H1 (cell line): ENCODE results near the gene DYNC1I2. TPM values are rescaled to one million over a fixed set of nuclear protein-coding genes. Genes with fewer than 3 reads are reported as not detected.

Experiments
- CTCF ChIA-PET: fragments of 300-600 bp; sonication (Branson Sonifier 250); formaldehyde crosslinking; loops from one replicate; lab custom pipeline; 2021; ENCODE audit not compliant: partially characterized antibody; lab: Charles Lee
- POLR2A ChIA-PET: fragments of 300-600 bp; sonication (Branson Sonifier 250); formaldehyde crosslinking; loops from one replicate; lab custom pipeline; 2021; ENCODE audit warnings: inconsistent platforms; ENCODE audit not compliant: partially characterized antibody; lab: Charles Lee
- DNase-seq, 2 experiments: peaks; one replicate each; pipeline versions ENCODE4 v3.0.0 to v3.0.0-alpha.2; 2010 to 2022; ENCODE audit warnings: low spot score in 2 of 2, low read depth in 1 of 2, mixed read lengths in 1 of 2
- FAIRE-seq: peaks from 2 replicates; lab custom pipeline; 2011; peaks lifted over from hg19 to GRCh38; lab: Jason Lieb, UNC
- H2AFZ ChIP-seq: 2 replicates; pipeline ENCODE4 v1.8.1; 2012; ENCODE audit warnings: low read length, inconsistent platforms
- H2AK5ac ChIP-seq: 2 replicates; pipeline ENCODE4 v1.6.1; 2013; ENCODE audit warnings: low read depth, low read length
- H2BK120ac ChIP-seq: replicated peaks from 2 replicates; pipeline ENCODE3; 2013; ENCODE audit warnings: low read depth, low read length, inconsistent platforms
- H2BK12ac ChIP-seq: 2 replicates; pipeline ENCODE4 v1.6.1; 2013; ENCODE audit warnings: low read depth, low read length
- H2BK15ac ChIP-seq: 2 replicates; pipeline ENCODE4 v1.6.1; 2013; ENCODE audit warnings: low read length
- H2BK20ac ChIP-seq: 2 replicates; pipeline ENCODE4 v1.6.1; 2013; ENCODE audit warnings: low read length
- H2BK5ac ChIP-seq: 2 replicates; pipeline ENCODE4 v1.6.1; 2013; ENCODE audit warnings: low read depth, low read length
- H3K14ac ChIP-seq: 2 replicates; pipeline ENCODE4 v1.6.1; 2013; ENCODE audit warnings: inconsistent platforms; ENCODE audit not compliant: insufficient read length
- H3K18ac ChIP-seq: 2 replicates; pipeline ENCODE4 v1.6.1; 2013; ENCODE audit warnings: low read length; ENCODE audit errors: extremely low read depth
- H3K23ac ChIP-seq: 2 replicates; pipeline ENCODE4 v1.6.1; 2013; ENCODE audit warnings: inconsistent platforms; ENCODE audit not compliant: insufficient read length
- H3K23me2 ChIP-seq: 2 replicates; pipeline ENCODE4 v1.6.1; 2013; ENCODE audit warnings: low read depth, low read length
- H3K27ac ChIP-seq: 2 replicates; pipeline ENCODE4 v1.6.1; 2011; ENCODE audit warnings: low read depth, low read length, inconsistent platforms
- H3K27me3 ChIP-seq, 4 experiments: replicated peaks in 1 of 4; 1 replicate in 1 of 4; 2 replicates in 3 of 4; pipeline versions ENCODE4 v1.6.1 to v1.8.1; 2011 to 2013; ENCODE audit warnings: low read length in 3 of 4, mild to moderate bottlenecking in 3 of 4, inconsistent platforms in 2 of 4, mixed read lengths in 2 of 4, moderate library complexity in 1 of 4; ENCODE audit not compliant: control insufficient read depth in 3 of 4, insufficient read depth in 3 of 4; ENCODE audit errors: extremely low read depth in 1 of 4
- H3K36me3 ChIP-seq, 4 experiments: 2 replicates each; pipeline versions ENCODE4 v1.6.1 to v1.8.1; 2011 to 2013; ENCODE audit warnings: mild to moderate bottlenecking in 4 of 4, low read length in 3 of 4, moderate library complexity in 2 of 4, control low read depth in 1 of 4, inconsistent platforms in 1 of 4; ENCODE audit not compliant: insufficient read depth in 4 of 4, control insufficient read depth in 2 of 4
- H3K4ac ChIP-seq: replicated peaks from 2 replicates; pipeline ENCODE3; 2013; ENCODE audit warnings: low read length, low read depth, mixed read lengths, inconsistent platforms; ENCODE audit not compliant: insufficient read length
- H3K4me1 ChIP-seq, 4 experiments: replicated peaks in 1 of 4; 1 replicate in 1 of 4; 2 replicates in 3 of 4; pipeline versions ENCODE4 v1.6.1 to v1.8.1; 2011 to 2013; ENCODE audit warnings: low read length in 3 of 4, inconsistent platforms in 2 of 4, mixed read lengths in 1 of 4; ENCODE audit not compliant: insufficient read depth in 4 of 4, control insufficient read depth in 3 of 4
- H3K4me2 ChIP-seq, 2 experiments: 2 replicates each; pipeline versions ENCODE4 v1.6.1 to v1.8.1; 2011 to 2013; ENCODE audit warnings: low read depth in 2 of 2, low read length in 2 of 2, control low read depth in 1 of 2, inconsistent platforms in 1 of 2, mild to moderate bottlenecking in 1 of 2; ENCODE audit not compliant: insufficient read depth in 1 of 2
- H3K4me3 ChIP-seq, 4 experiments: fragments of 200-600, 300-600 bp in 1 of 4; sonication (generic), shearing (Covaris generic), sonication (Bioruptor Twin) in 1 of 4; 2 replicates each; pipeline versions ENCODE4 v1.5.1 to v1.8.1; 2011 to 2016; ENCODE audit warnings: low read length in 4 of 4, low read depth in 3 of 4, control low read depth in 2 of 4, inconsistent platforms in 2 of 4, mild to moderate bottlenecking in 2 of 4, mixed read lengths in 1 of 4, moderate library complexity in 1 of 4; ENCODE audit not compliant: insufficient read depth in 2 of 4; ENCODE audit errors: extremely low read depth in 1 of 4
- H3K56ac ChIP-seq: replicated peaks from 2 replicates; pipeline ENCODE3; 2013; ENCODE audit warnings: low read depth, mild to moderate bottlenecking, mixed read lengths, low read length, inconsistent platforms; ENCODE audit not compliant: insufficient read length
- H3K79me1 ChIP-seq: 2 replicates; pipeline ENCODE4 v1.6.1; 2013; ENCODE audit warnings: low read depth, low read length, control low read depth
- H3K79me2 ChIP-seq, 2 experiments: 2 replicates each; pipeline versions ENCODE4 v1.6.1 to v1.8.1; 2012 to 2013; ENCODE audit warnings: low read length in 2 of 2, mild to moderate bottlenecking in 2 of 2, inconsistent platforms in 1 of 2; ENCODE audit not compliant: insufficient read depth in 2 of 2, control insufficient read depth in 1 of 2
- H3K9ac ChIP-seq, 4 experiments: replicated peaks in 1 of 4; 1 replicate in 1 of 4; 2 replicates in 3 of 4; pipeline versions ENCODE4 v1.6.1 to v1.8.1; 2011 to 2013; ENCODE audit warnings: low read depth in 3 of 4, low read length in 3 of 4, control low read depth in 2 of 4, mild to moderate bottlenecking in 2 of 4, moderate library complexity in 2 of 4, inconsistent platforms in 1 of 4; ENCODE audit errors: extremely low read depth in 1 of 4
- H3K9me3 ChIP-seq, 2 experiments: 2 replicates each; pipeline versions ENCODE4 v1.6.1 to v1.8.1; 2012 to 2013; ENCODE audit warnings: mild to moderate bottlenecking in 2 of 2, moderate library complexity in 2 of 2, control low read depth in 1 of 2, inconsistent platforms in 1 of 2, low read depth in 1 of 2, low read length in 1 of 2, mixed read lengths in 1 of 2; ENCODE audit not compliant: insufficient read depth in 2 of 2
- H4K20me1 ChIP-seq, 2 experiments: replicated peaks in 1 of 2; 2 replicates each; pipeline versions ENCODE3 to v1.8.1; 2011 to 2013; ENCODE audit warnings: inconsistent platforms in 2 of 2, low read length in 2 of 2, mild to moderate bottlenecking in 1 of 2; ENCODE audit not compliant: insufficient read depth in 2 of 2, control insufficient read depth in 1 of 2
- H4K5ac ChIP-seq: 2 replicates; pipeline ENCODE4 v1.6.1; 2013; ENCODE audit warnings: low read length, low read depth, mixed read lengths, inconsistent platforms; ENCODE audit not compliant: insufficient read length
- H4K8ac ChIP-seq: 2 replicates; pipeline ENCODE4 v1.8.0; 2013; ENCODE audit warnings: mild to moderate bottlenecking, moderate library complexity, low read length, inconsistent platforms; ENCODE audit not compliant: insufficient read depth; ENCODE audit errors: extremely low read depth
- H4K91ac ChIP-seq: replicated peaks from 2 replicates; pipeline ENCODE3; 2013; ENCODE audit warnings: low read length, mixed read lengths, inconsistent platforms; ENCODE audit not compliant: insufficient read length
- CTCF ChIP-seq, 3 experiments: IDR thresholded peaks; 1 replicate in 2 of 3; 2 replicates in 1 of 3; pipeline versions ENCODE4 v1.5.1 to v1.6.1; 2011; ENCODE audit warnings: low read length in 3 of 3, mild to moderate bottlenecking in 3 of 3, inconsistent platforms in 2 of 3, low read depth in 1 of 3, moderate library complexity in 1 of 3; ENCODE audit not compliant: insufficient read depth in 1 of 3; ENCODE audit errors: control extremely low read depth in 1 of 3
- POLR2A ChIP-seq, 2 experiments: IDR thresholded peaks; 1 replicate in 1 of 2; 2 replicates in 1 of 2; pipeline ENCODE4 v1.6.1; 2011; ENCODE audit warnings: low read depth in 2 of 2, low read length in 2 of 2, mild to moderate bottlenecking in 2 of 2; ENCODE audit errors: control extremely low read depth in 1 of 2
- RAD21 ChIP-seq, 2 experiments: IDR thresholded peaks in 1 of 2; conservative IDR thresholded peaks in 1 of 2; 2 replicates each; pipeline ENCODE4 v1.6.1; 2011; ENCODE audit warnings: low read depth in 2 of 2, low read length in 2 of 2, improper control_type of control experiment in 1 of 2, inconsistent platforms in 1 of 2, mild to moderate bottlenecking in 1 of 2, moderate library complexity in 1 of 2
- TEAD4 ChIP-seq: IDR thresholded peaks from 2 replicates; pipeline ENCODE4 v1.6.1; 2012; ENCODE audit warnings: low read depth, low read length, inconsistent platforms, mixed read lengths
- WGBS, 2 experiments: shearing (Covaris generic) in 1 of 2; methylation state at CpG; one replicate each; pipeline versions ENCODE4 v1.1.6 to v1.1.7; 2013 to 2015; ENCODE audit warnings: low lambda C conversion rate in 2 of 2, mixed read lengths in 2 of 2, inconsistent platforms in 1 of 2, low coverage in 1 of 2, missing lambda C conversion rate in 1 of 2; ENCODE audit not compliant: insufficient replicate concordance in 2 of 2, insufficient coverage in 1 of 2, insufficient read length in 1 of 2; ENCODE audit errors: extremely low coverage in 1 of 2, missing lambda C conversion rate in 1 of 2; 5-methylcytosine and 5-hydroxymethylcytosine counted together
- polyA plus RNA-seq, 7 experiments: library from polyadenylated mRNA; depleted of rRNA in 3 of 7; stranded (reverse) in 5 of 7; unstranded in 2 of 7; fragments of >200 nt in 5 of 7; fragments of 200-250 nt in 2 of 7; gene quantifications; 1 replicate in 5 of 7; 2 replicates in 1 of 7; 4 replicates in 1 of 7; pipeline versions ENCODE4 v1.2.1 to v1.2.3, GENCODE V29; 2011 to 2013; ENCODE audit warnings: missing spikeins in 2 of 7, mixed read lengths in 2 of 7
- total RNA-seq: library from RNA; stranded (reverse); fragmentation: NEBNext Ultra II Directional; extraction: Animal tissue kit (Norgen Biotek cat#: 25700); gene quantifications from 2 replicates; pipeline ENCODE4 v1.2.1, GENCODE V29; 2021

DYNC1I2 gene
- total and polyA plus RNA-seq, 2 of the 8 experiments (the other 6 are each of a cell fraction or from before 2014, with no cell fraction given), result 67.3 to 68.1 TPM

- Histone ChIP-seq H3K79me2 (no peaks in the 10 kb centered on the region), H3K9ac (no peak overlapping the region), H3K9me3 (no peaks in the 10 kb centered on the region), H3K36me3 (peaks cover 0 to 18% (median 7%) of the 10 kb centered on the region in 4 experiments; a peak in 3 of 8 replicates), H2BK5ac (no peak overlapping the region), H2AK5ac (no peak overlapping the region), H3K56ac (no peak overlapping the region), H2BK120ac (no peak overlapping the region), H2AFZ (no peak overlapping the region), H3K27ac (no peak overlapping the region), H3K79me1 (no peaks in the 10 kb centered on the region), H4K20me1 (peaks cover 3 to 5% of the 10 kb centered on the region in 2 experiments), H4K8ac (peak overlapping the region; percentile 65), H3K4me3 (no peak overlapping the region), H3K4me2 (no peak overlapping the region), H3K4ac (no peak overlapping the region), H2BK20ac (no peak overlapping the region), H3K14ac (no peak overlapping the region), H3K23ac (no peak overlapping the region), H4K91ac (no peak overlapping the region), H3K23me2 (no peaks in the 10 kb centered on the region), H2BK15ac (no peak overlapping the region), H4K5ac (no peak overlapping the region), H2BK12ac (no peak overlapping the region), H3K18ac (no peak overlapping the region), H3K27me3 (no peaks in the 10 kb centered on the region), H3K4me1 (peaks cover 0 to 3% (median 0%) of the 10 kb centered on the region in 4 experiments; a peak in 1 of 7 replicates)
- ChIA-PET CTCF (interaction anchor here (0.6 to 2.0 kb wide), 14 partner anchors 8 to 397 kb away, joined by 3 to 8 read pairs (median 3); no protein-coding TSS in a partner anchor), POLR2A (interaction anchor here (1.2 kb wide), 1 partner anchor 198 kb away, joined by 3 read pairs; the partner anchor contains the start of gene HAT1)
- FAIRE-seq (peak; percentile 83), DNase-seq (peak in 1 of 2 experiments; percentile 1)
- WGBS, 2 experiments, result 87% methylated on average over 12 of the region's 12 CpGs; no CpG with 5 or more reads in 1 of the 2 experiments
- TF ChIP-seq POLR2A (IDR thresholded peaks at IDR 0.05; ENCODE audit: control extremely low read depth in 1 of 2, low read depth in 2 of 2, low read length in 2 of 2), result no peak
- TF ChIP-seq RAD21 (IDR thresholded peaks at IDR 0.05 in 1 of 2, conservative IDR thresholded peaks at IDR 0.05 in 1 of 2; ENCODE audit: low read depth in 2 of 2, low read length in 2 of 2), result peak; percentile 81 to 82
- peak; percentile 46 to 67 (median 50) for TF ChIP-seq CTCF (IDR thresholded peaks at IDR 0.05; ENCODE audit: control extremely low read depth in 1 of 3, insufficient read depth in 1 of 3, low read depth in 1 of 3, low read length in 3 of 3)
- TF ChIP-seq TEAD4, result 0 out of 2 replicates have a peak, but pooled peaks have one; percentile 12
Observed at GRCh38 chr2:171723716-171724683, 36.7 kb downstream of the DYNC1I2 start.
